Measurements from ENCODE around the gene NSFL1C.
A peak's percentile ranks its signal among the peaks of the same experiment; 100 is the strongest.

Gene NSFL1C

GRCh38 chr20:1394686-1395085 lies 72.0 kb downstream of the NSFL1C start:
- FAIRE-seq: no peak
- DNase-seq (ENCODE audit: insufficient read length, low spot score): no peak

GRCh38 chr20:1393507-1393882 lies 73.2 kb downstream of the NSFL1C start:
- no peak for FAIRE-seq

GRCh38 chr20:1392693-1393506 lies 73.7 kb downstream of the NSFL1C start, which contains the start of gene FKBP1A:
FKBP1A (minus strand) TSS chr20:1393054; CDS start chr20:1392998, 56 bp downstream.
- DNase-seq (ENCODE audit: insufficient read length, low spot score) (peak; percentile 87), FAIRE-seq (peak; percentile 73)

More at GRCh38 chr20:1393507-1393882, 73.2 kb downstream of the NSFL1C start:
- no peak for DNase-seq (ENCODE audit: insufficient read length, low spot score)

DNA sequence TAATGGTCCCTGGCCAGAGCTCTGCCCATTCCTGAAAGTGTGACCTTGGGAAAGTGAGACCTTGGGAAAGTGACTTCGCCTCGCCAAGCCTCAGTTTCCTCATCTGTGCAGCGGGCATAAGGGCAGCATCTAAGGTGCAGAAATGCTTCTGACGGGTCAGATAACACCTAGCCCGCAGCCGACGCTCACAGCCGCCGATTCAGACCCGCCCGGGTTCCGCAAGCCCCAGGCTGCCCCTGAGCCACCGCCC lies 74.3 kb downstream of the NSFL1C start:
- FAIRE-seq (no peak), DNase-seq (ENCODE audit: insufficient read length, low spot score) (no peak)

Data from HTR-8/SVneo (cell line).